SU-DHL-6 (cell line): ENCODE results near the gene DPP6.

ENCODE experiments used
- H2AFZ ChIP-seq: fragments of 200-600 bp; sonication (generic); 2 replicates; pipeline ENCODE4 v1.6.1; 2014; ENCODE audit warnings: low read depth, mild to moderate bottlenecking, moderate library complexity, mixed read lengths, antibody characterized with exemption, low read length; ENCODE audit not compliant: severe bottlenecking
- H3F3A ChIP-seq: fragments of 200-600 bp; shearing (Covaris generic); 2 replicates; pipeline ENCODE4 v1.6.0; 2016; ENCODE audit warnings: antibody characterized with exemption, mild to moderate bottlenecking; ENCODE audit not compliant: insufficient read depth
- H3K27ac ChIP-seq: fragments of 200-600 bp; sonication (generic); 2 replicates; pipeline ENCODE4 v1.5.1; 2016; ENCODE audit warnings: low read depth, mild to moderate bottlenecking, low read length, moderate library complexity, mixed read lengths
- H3K27me3 ChIP-seq: fragments of 200-600 bp; sonication (generic), shearing (Covaris generic); 2 replicates; pipeline ENCODE4 v1.6.0; 2014; ENCODE audit warnings: mild to moderate bottlenecking, low read length
- H3K36me3 ChIP-seq: fragments of 200-600 bp; sonication (generic); 2 replicates; pipeline ENCODE4 v1.6.1; 2014; ENCODE audit warnings: mild to moderate bottlenecking, low read length, mixed read lengths
- H3K4me2 ChIP-seq: fragments of 300-600, 200-600 bp; shearing (Covaris generic), sonication (generic); 2 replicates; pipeline ENCODE4 v1.6.0; 2014; ENCODE audit warnings: low read length, low read depth, mild to moderate bottlenecking; ENCODE audit not compliant: poor library complexity, severe bottlenecking
- H3K4me3 ChIP-seq: fragments of 200-600 bp; sonication (generic); 2 replicates; pipeline ENCODE4 v1.5.1; 2014; ENCODE audit warnings: antibody characterized with exemption, low read length, mild to moderate bottlenecking, mixed read lengths; ENCODE audit not compliant: insufficient read depth, poor library complexity, severe bottlenecking
- H3K79me2 ChIP-seq: fragments of 200-600 bp; sonication (generic); 2 replicates; pipeline ENCODE4 v1.6.1; 2014; ENCODE audit warnings: mild to moderate bottlenecking, low read length, moderate library complexity; ENCODE audit not compliant: insufficient read depth
- H3K9ac ChIP-seq: fragments of 200-600 bp; sonication (generic); 2 replicates; pipeline ENCODE4 v1.7.0; 2014; ENCODE audit warnings: mild to moderate bottlenecking, low read length
- H3K9me2 ChIP-seq: fragments of 200-600 bp; sonication (generic); replicated peaks from 2 replicates; pipeline ENCODE4 v1.6.1; 2014; ENCODE audit warnings: low read length; ENCODE audit not compliant: insufficient read depth
- H3K9me3 ChIP-seq: fragments of 200-600 bp; sonication (generic); 2 replicates; pipeline ENCODE4 v1.6.1; 2014; ENCODE audit warnings: low read length, mixed read lengths; ENCODE audit not compliant: insufficient read depth
- H4K20me1 ChIP-seq: fragments of 200-600 bp; sonication (generic); 2 replicates; pipeline ENCODE4 v1.6.1; 2014; ENCODE audit warnings: low read depth, mild to moderate bottlenecking, antibody characterized with exemption, low read length, moderate library complexity, mixed read lengths
- CTCF ChIP-seq: fragments of 200-600 bp; sonication (generic); IDR thresholded peaks from one replicate; pipeline ENCODE4 v1.5.1; 2017; ENCODE audit warnings: antibody characterized with exemption, mild to moderate bottlenecking, low read length, moderate library complexity; ENCODE audit not compliant: insufficient read depth, poor library complexity, severe bottlenecking
- EZH2phosphoT487 ChIP-seq: fragments of 200-600 bp; sonication (generic), shearing (Covaris generic); conservative IDR thresholded peaks from 2 replicates; pipeline ENCODE4 v1.6.1; 2018; ENCODE audit warnings: mild to moderate bottlenecking, antibody characterized with exemption, low read length, moderate library complexity, mixed read lengths

Gene DPP6

GRCh38 chr7:154429666-154430404, 377.6 kb downstream of the DPP6 start:
- TF ChIP-seq CTCF: no peak
- Histone ChIP-seq H3K9ac (no peak overlapping the region), H3F3A (no peaks in the 10 kb centered on the region), H3K27ac (no peak overlapping the region), H3K9me2 (no peaks in the 10 kb centered on the region), H3K4me3 (no peak overlapping the region), H3K9me3 (no peaks in the 10 kb centered on the region), H3K4me2 (no peak overlapping the region), H3K27me3 (no peaks in the 10 kb centered on the region), H3K36me3 (no peaks in the 10 kb centered on the region), H3K79me2 (no peaks in the 10 kb centered on the region), H2AFZ (no peak overlapping the region), H4K20me1 (no peaks in the 10 kb centered on the region)

- H3K4me2 ChIP-seq: no peak overlapping the region
- H3K9ac ChIP-seq: no peak overlapping the region
- no peak overlapping the region for H3K27ac ChIP-seq
- no peak overlapping the region for H3K4me3 ChIP-seq
- H3K79me2 ChIP-seq: no peaks in the 10 kb centered on the region
- no peaks in the 10 kb centered on the region for H3K27me3 ChIP-seq
- no peaks in the 10 kb centered on the region for H3K9me2 ChIP-seq
- H4K20me1 ChIP-seq: no peaks in the 10 kb centered on the region
- no peaks in the 10 kb centered on the region for H3F3A ChIP-seq
- no peak for TF ChIP-seq CTCF
- TF ChIP-seq EZH2phosphoT487: no peak
- no peaks in the 10 kb centered on the region for H3K9me3 ChIP-seq
- no peaks in the 10 kb centered on the region for H3K36me3 ChIP-seq
- no peak overlapping the region for H2AFZ ChIP-seq
Measured at GRCh38 chr7:154430640-154431039, 378.4 kb downstream of the DPP6 start.

- no peaks in the 10 kb centered on the region for H3K9me3 ChIP-seq
- no peak overlapping the region for H3K27ac ChIP-seq
- no peak overlapping the region for H2AFZ ChIP-seq
- H3K36me3 ChIP-seq: no peaks in the 10 kb centered on the region
- H4K20me1 ChIP-seq: no peaks in the 10 kb centered on the region
- H3K4me2 ChIP-seq: no peak overlapping the region
- no peaks in the 10 kb centered on the region for H3K9me2 ChIP-seq
- TF ChIP-seq CTCF: no peak
- no peak overlapping the region for H3K9ac ChIP-seq
- no peak overlapping the region for H3K4me3 ChIP-seq
- no peaks in the 10 kb centered on the region for H3F3A ChIP-seq
- H3K27me3 ChIP-seq: no peaks in the 10 kb centered on the region
- H3K79me2 ChIP-seq: no peaks in the 10 kb centered on the region
Measured at GRCh38 chr7:154431045-154431444, 378.8 kb downstream of the DPP6 start.
